Lower lobe of right lung (tissue), 2 donors: ENCODE data around the gene ARHGAP24. TPM values are rescaled to one million over a fixed set of nuclear protein-coding genes. Genes with fewer than 3 reads are reported as not detected.

ENCODE experiments used
- ATAC-seq, 2 donors: fragments of 200-7000 bp; cut with Tn5 transposase; one replicate each; pipeline ENCODE4 v1.9.1; 2020 to 2022; ENCODE audit warnings: mild to moderate bottlenecking in 2 of 2, moderate library complexity in 2 of 2
- DNase-seq: peaks from one replicate; pipeline ENCODE4 v3.0.0-alpha.2; 2020
- H3K27ac ChIP-seq: fragments of 200-600 bp; one replicate; pipeline ENCODE4 v1.8.0; 2022
- H3K27me3 ChIP-seq: fragments of 200-600 bp; one replicate; pipeline ENCODE4 v1.8.0; 2022; ENCODE audit warnings: low read depth
- H3K36me3 ChIP-seq: fragments of 200-600 bp; one replicate; pipeline ENCODE4 v1.8.0; 2022; ENCODE audit warnings: mild to moderate bottlenecking
- H3K4me1 ChIP-seq: fragments of 200-600 bp; one replicate; pipeline ENCODE4 v1.8.0; 2022
- H3K4me3 ChIP-seq: fragments of 200-600 bp; one replicate; pipeline ENCODE4 v1.8.0; 2022; ENCODE audit warnings: mild to moderate bottlenecking
- H3K9me3 ChIP-seq: fragments of 200-600 bp; one replicate; pipeline ENCODE4 v1.8.0; 2022
- CTCF ChIP-seq: fragments of 200-600 bp; IDR thresholded peaks from one replicate; pipeline ENCODE4 v1.8.0; 2022; ENCODE audit warnings: antibody characterized with exemption, mild to moderate bottlenecking
- intact Hi-C: fragments of 100-400 bp; cut with DNase I; formaldehyde crosslinking; loops from one replicate; pipeline ENCODE4 v1.11.0; 2022
- total RNA-seq: library from RNA; stranded (reverse); fragmentation: NEBNext Ultra II Directional; extraction: Animal tissue kit (Norgen Biotek cat#: 25700); gene quantifications from one replicate; pipeline ENCODE4 v1.2.1, GENCODE V29; 2021
- donor health status: DM: no; HTN: yes; CAD: no; lungs with severe emphysema.

ARHGAP24 gene
- total RNA-seq, 1 donor from 2014 or later: 28.7 TPM

- intact Hi-C loops: no loop called here
- DNase-seq (no peak), ATAC-seq (no peak)
- H3K9me3 ChIP-seq: no peaks in the 10 kb centered on the region
- no peaks in the 10 kb centered on the region for H3K36me3 ChIP-seq
- H3K4me1 ChIP-seq: no peaks in the 10 kb centered on the region
- no peak for TF ChIP-seq CTCF
- H3K27ac ChIP-seq: no peak overlapping the region
- H3K4me3 ChIP-seq: no peak overlapping the region
- no peaks in the 10 kb centered on the region for H3K27me3 ChIP-seq
Observed at GRCh38 chr4:85805891-85806290, 330.9 kb downstream of the ARHGAP24 start.

GRCh38 chr4:85806334-85806733, 331.4 kb downstream of the ARHGAP24 start:
- Histone ChIP-seq H3K27ac (no peak overlapping the region), H3K9me3 (no peaks in the 10 kb centered on the region), H3K4me3 (no peak overlapping the region), H3K4me1 (no peaks in the 10 kb centered on the region), H3K27me3 (no peaks in the 10 kb centered on the region), H3K36me3 (no peaks in the 10 kb centered on the region)
- DNase-seq: no peak
- TF ChIP-seq CTCF: no peak
- intact Hi-C loops: no loop called here
- ATAC-seq: no peak

GRCh38 chr4:85807247-85807950, 332.4 kb downstream of the ARHGAP24 start:
- intact Hi-C loops: no loop called here
- no peak for ATAC-seq
- no peak overlapping the region for H3K27ac ChIP-seq

GRCh38 chr4:85808104-85808503, 333.2 kb downstream of the ARHGAP24 start:
- Histone ChIP-seq H3K27ac (no peak overlapping the region), H3K27me3 (no peaks in the 10 kb centered on the region), H3K4me3 (no peak overlapping the region), H3K36me3 (no peaks in the 10 kb centered on the region), H3K4me1 (no peaks in the 10 kb centered on the region), H3K9me3 (no peaks in the 10 kb centered on the region)
- no peak for ATAC-seq
- DNase-seq: no peak
- intact Hi-C loops: no loop called here
- TF ChIP-seq CTCF: no peak

More at GRCh38 chr4:85807247-85807950, 332.4 kb downstream of the ARHGAP24 start:
- Histone ChIP-seq H3K27me3 (no peaks in the 10 kb centered on the region), H3K4me3 (no peak overlapping the region), H3K36me3 (no peaks in the 10 kb centered on the region), H3K4me1 (no peaks in the 10 kb centered on the region), H3K9me3 (no peaks in the 10 kb centered on the region)
- TF ChIP-seq CTCF: no peak
- DNase-seq: no peak

- no peaks in the 10 kb centered on the region for H3K9me3 ChIP-seq
- H3K27me3 ChIP-seq: no peaks in the 10 kb centered on the region
- H3K4me3 ChIP-seq: no peak overlapping the region
- no peak overlapping the region for H3K27ac ChIP-seq
- intact Hi-C loops: no loop called here
- TF ChIP-seq CTCF: no peak
- H3K4me1 ChIP-seq: no peaks in the 10 kb centered on the region
- ATAC-seq (no peak), DNase-seq (no peak)
- no peaks in the 10 kb centered on the region for H3K36me3 ChIP-seq
Observed at GRCh38 chr4:85808864-85809263, 333.9 kb downstream of the ARHGAP24 start.
